Erythroblast (primary cell): Measurements from ENCODE around the gene DHX8.

Experiments
- GATA1 ChIP-seq: IDR thresholded peaks from 2 replicates; pipeline ENCODE4 v1.6.1; 2011; ENCODE audit warnings: low read depth, mild to moderate bottlenecking, control low read depth, low read length, moderate library complexity
- POLR2A ChIP-seq: IDR thresholded peaks from 2 replicates; pipeline ENCODE4 v1.6.1; 2011; ENCODE audit warnings: mild to moderate bottlenecking, low read length

DNA sequence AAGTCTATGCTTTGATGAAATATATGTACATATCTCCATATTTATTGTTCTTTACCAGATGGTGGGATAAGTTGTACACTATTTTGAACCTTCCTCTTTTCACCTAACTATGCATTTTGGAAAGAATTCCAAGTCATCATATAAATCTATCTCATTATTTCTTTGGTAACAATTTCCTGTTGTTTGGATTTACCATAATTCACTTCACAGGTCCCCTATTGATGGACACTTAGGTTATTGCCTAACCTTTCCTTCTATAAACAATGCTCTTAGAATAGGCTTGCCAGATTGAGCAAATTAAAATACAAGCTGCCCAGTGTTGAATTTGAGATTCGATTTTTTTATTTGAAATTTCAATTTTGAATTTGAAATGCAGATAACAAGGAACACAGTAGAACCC lies 28.9 kb upstream of the DHX8 start:
- no peak for TF ChIP-seq POLR2A
- no peak for TF ChIP-seq GATA1
